Prostate gland (tissue), 2 donors: ENCODE results near the gene KIF5A.

Source experiments
- POLR2A ChIP-seq: fragments of 450-650 bp; IDR thresholded peaks from one replicate; pipeline ENCODE4 v1.6.1; 2016; ENCODE audit warnings: antibody characterized with exemption, mild to moderate bottlenecking
- POLR2AphosphoS5 ChIP-seq: sonication (generic); formaldehyde crosslinking; IDR thresholded peaks from one replicate; pipeline ENCODE4 v1.6.1; 2017; ENCODE audit warnings: antibody characterized with exemption
- TF ChIP-seq, protein P1 (sequence below), 4 experiments: fragments of 200-600 bp in 2 of 4; fragments of 450-650 bp in 2 of 4; sonication (generic) in 2 of 4; IDR thresholded peaks; 1 replicate in 3 of 4; 2 replicates in 1 of 4; pipeline ENCODE4 v1.5.1; 2016 to 2019; ENCODE audit warnings: antibody characterized with exemption in 4 of 4, mild to moderate bottlenecking in 2 of 4, moderate library complexity in 2 of 4

DNA sequence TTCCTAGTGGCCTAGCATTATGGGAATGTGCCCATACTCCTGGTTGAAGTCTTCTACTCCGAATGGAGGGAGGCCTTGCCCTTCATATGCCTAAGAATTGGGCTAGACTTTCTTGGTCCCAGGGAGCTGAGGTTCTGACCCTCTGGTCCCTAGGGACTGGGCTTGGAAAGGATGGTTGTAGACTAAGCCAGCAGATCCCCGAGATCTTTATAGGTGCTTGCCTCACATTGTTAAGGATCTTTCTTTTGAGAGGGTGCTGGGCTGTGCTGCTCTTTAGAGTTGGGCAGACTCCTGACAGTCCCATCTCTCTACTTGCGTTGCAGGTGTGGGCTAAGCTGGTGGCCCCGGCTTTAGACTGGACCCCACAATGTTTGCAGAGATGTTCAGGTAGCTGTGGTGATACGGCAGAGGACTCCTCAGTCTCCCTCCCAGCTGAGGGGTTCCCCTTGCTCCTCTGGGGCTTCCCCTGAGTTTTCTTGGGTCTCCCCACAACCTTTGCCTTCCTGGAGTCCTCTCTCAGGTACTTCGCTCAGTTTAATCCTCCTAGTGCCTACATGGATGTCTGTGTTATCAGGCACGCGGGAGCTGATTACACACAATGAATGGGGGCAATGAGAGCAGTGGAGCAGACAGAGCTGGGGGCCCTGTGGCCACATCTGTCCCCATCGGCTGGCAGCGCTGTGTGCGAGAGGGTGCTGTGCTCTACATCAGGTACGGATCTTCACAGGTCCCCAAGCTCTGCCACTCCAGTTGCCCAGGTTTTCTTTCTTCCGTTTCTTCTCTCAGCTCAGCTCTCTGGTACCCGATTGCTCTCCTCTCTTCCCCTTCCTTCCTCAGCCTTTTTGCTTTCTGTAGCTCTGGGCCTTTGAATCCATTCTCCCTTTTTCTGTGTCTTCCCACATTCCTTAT is 25.9 kb upstream of the KIF5A start:
- no peak for TF ChIP-seq POLR2A
- TF ChIP-seq, protein P1, sequence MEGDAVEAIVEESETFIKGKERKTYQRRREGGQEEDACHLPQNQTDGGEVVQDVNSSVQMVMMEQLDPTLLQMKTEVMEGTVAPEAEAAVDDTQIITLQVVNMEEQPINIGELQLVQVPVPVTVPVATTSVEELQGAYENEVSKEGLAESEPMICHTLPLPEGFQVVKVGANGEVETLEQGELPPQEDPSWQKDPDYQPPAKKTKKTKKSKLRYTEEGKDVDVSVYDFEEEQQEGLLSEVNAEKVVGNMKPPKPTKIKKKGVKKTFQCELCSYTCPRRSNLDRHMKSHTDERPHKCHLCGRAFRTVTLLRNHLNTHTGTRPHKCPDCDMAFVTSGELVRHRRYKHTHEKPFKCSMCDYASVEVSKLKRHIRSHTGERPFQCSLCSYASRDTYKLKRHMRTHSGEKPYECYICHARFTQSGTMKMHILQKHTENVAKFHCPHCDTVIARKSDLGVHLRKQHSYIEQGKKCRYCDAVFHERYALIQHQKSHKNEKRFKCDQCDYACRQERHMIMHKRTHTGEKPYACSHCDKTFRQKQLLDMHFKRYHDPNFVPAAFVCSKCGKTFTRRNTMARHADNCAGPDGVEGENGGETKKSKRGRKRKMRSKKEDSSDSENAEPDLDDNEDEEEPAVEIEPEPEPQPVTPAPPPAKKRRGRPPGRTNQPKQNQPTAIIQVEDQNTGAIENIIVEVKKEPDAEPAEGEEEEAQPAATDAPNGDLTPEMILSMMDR (IDR thresholded peaks at IDR 0.05), result no peak
- TF ChIP-seq POLR2AphosphoS5, result no peak
